Measurements from ENCODE around the gene LILRA6.

DNA sequence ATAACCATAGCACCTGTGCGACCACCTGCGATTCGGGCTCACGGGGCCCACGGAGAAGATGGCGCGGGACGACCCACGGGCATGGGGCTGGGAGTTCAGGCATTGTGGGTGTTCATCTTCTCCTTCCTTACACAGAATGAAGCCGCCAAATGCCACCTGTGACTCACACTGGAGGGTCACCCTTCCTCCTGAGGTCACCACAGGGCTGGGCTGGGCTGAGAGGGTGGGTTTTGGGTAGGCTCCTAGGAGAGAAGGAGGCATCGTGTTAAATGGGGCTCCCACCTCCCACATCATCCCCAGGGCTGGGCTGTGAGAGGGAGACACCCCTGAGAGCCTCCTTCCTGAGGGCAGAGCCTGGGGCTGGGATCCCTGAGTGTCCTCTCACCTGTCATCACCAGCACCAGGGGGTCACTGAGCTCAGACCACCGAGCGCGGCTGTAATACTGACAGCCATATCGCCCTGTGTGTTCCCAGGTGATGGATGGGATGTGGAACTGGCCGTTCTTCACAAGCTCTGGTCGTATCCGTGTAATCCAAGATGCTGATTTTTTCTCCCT lies 36.9 kb upstream of the LILRA6 start:
- TF ChIP-seq POLR2A (IDR thresholded peaks at IDR 0.05) (no peak), CTCF (IDR thresholded peaks at IDR 0.05) (no peak)
